ENCODE data around the gene MARCHF2. TPM values are rescaled to one million over a fixed set of nuclear protein-coding genes. Genes with fewer than 3 reads are reported as not detected.
A peak's percentile ranks its signal among the peaks of the same experiment; 100 is the strongest.

Gene MARCHF2
- total RNA-seq, 5 donors from 2014 or later (not counting 1 experiment from before 2014, with no cell fraction given) = 20.6 to 40.7 (median 35.6) TPM

DNA sequence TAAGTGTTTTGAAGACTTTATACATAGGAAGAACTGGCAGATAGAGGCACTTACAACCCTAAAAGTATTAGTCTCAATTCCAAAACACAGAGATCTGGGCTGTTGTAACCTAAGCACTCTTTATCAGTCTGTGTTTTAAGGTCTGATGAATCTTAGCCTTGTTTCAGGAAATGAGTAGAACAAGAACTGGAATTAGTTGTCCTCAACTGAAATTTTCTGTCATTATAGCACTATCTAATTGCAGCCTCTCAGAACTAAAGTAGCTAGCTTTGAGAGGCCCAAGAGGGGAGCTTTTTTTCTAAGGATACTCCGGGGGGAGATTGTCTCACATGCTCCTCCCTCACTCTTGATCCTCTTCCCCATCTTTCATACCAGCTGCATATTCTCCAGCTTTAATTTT, 44.7 kb downstream of the MARCHF2 start:
- ATAC-seq (replicated peaks in 1 of 4) (no peak), DNase-seq (no peak)
- H3K4me3 ChIP-seq (ENCODE audit: control insufficient read depth in 1 of 2, extremely low read depth in 1 of 2, low read length in 1 of 2) = no peak overlapping the region
- ChIA-PET CTCF (interaction anchor here (0.5 to 0.8 kb wide), 2 partner anchors 45 to 158 kb away, joined by 3 to 5 read pairs; partner anchors contain the start of gene MARCHF2 (in 1 of the 2)), POLR2A (no interaction called here)
- Mint-ChIP-seq H3K27ac (no peak overlapping the region), H3K36me3 (peaks cover 32% of the 10 kb centered on the region), H3K27me3 (no peaks in the 10 kb centered on the region), H3K4me1 (peaks cover 86 to 97% (median 95%) of the 10 kb centered on the region in 3 donors), H3K4me3 (no peak overlapping the region), H3K9me3 (no peaks in the 10 kb centered on the region)
- no peaks in the 10 kb centered on the region for H3K27me3 ChIP-seq (replicated peaks in 1 of 2; ENCODE audit: control insufficient read depth in 2 of 2, extremely low read depth in 1 of 2, insufficient read depth in 2 of 2, low read length in 1 of 2)
- H3K27ac ChIP-seq (ENCODE audit: low read length) = no peak overlapping the region
- no CpG with 5 or more reads among the region's 1 CpG for WGBS (ENCODE audit: insufficient coverage)
- H3K36me3 ChIP-seq (ENCODE audit: control insufficient read depth in 2 of 2, extremely low read depth in 1 of 2, insufficient read depth in 1 of 2, low read length in 1 of 2) = peaks cover 2 to 53% of the 10 kb centered on the region in 2 donors
- H3K9me3 ChIP-seq = no peaks in the 10 kb centered on the region
- H3K4me1 ChIP-seq (ENCODE audit: control insufficient read depth in 1 of 2, extremely low read depth in 1 of 2, insufficient read depth in 2 of 2, low read length in 2 of 2) = peaks cover 2 to 33% of the 10 kb centered on the region in 2 experiments

DNA sequence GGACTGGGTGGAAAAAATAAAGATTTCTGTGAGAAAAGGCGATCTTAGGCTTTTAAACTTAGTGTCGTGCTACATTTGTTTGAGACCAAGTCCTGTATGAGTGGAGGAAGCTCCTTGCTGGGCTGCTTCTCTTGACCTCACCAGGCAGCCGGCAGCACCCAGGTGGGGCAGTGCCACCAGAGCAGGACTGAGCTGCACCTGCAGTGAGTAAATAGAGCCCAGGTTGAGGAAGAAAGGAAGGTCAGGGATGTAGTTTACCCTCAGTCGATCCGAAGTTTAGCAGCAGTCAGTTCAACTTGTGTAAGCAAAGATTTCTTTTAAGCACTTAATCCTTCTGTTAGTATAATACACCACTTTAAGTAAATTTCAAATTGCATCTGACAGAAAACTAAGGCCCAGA, 45.3 kb downstream of the MARCHF2 start:
- Histone ChIP-seq H3K4me3 (ENCODE audit: control insufficient read depth in 1 of 2, extremely low read depth in 1 of 2, low read length in 1 of 2) (no peak overlapping the region), H3K4me1 (ENCODE audit: control insufficient read depth in 1 of 2, extremely low read depth in 1 of 2, insufficient read depth in 2 of 2, low read length in 2 of 2) (peaks cover 2 to 28% of the 10 kb centered on the region in 2 experiments), H3K9me3 (no peaks in the 10 kb centered on the region), H3K36me3 (ENCODE audit: control insufficient read depth in 2 of 2, extremely low read depth in 1 of 2, insufficient read depth in 1 of 2, low read length in 1 of 2) (peaks cover 6 to 55% of the 10 kb centered on the region in 2 donors), H3K27ac (ENCODE audit: low read length) (no peak overlapping the region), H3K27me3 (replicated peaks in 1 of 2; ENCODE audit: control insufficient read depth in 2 of 2, extremely low read depth in 1 of 2, insufficient read depth in 2 of 2, low read length in 1 of 2) (no peaks in the 10 kb centered on the region)
- peaks cover 83 to 95% (median 91%) of the 10 kb centered on the region in 3 donors for H3K4me1 Mint-ChIP-seq
- POLR2A ChIA-PET = no interaction called here
- DNase-seq (no peak), ATAC-seq (replicated peaks in 1 of 4) (no peak)
- peak overlapping the region in 1 of 2 donors; percentile 17 for H3K27ac Mint-ChIP-seq
- H3K9me3 Mint-ChIP-seq = no peaks in the 10 kb centered on the region
- WGBS (ENCODE audit: insufficient coverage) = 81% methylated on average over 3 of the region's 5 CpGs
- H3K27me3 Mint-ChIP-seq = no peaks in the 10 kb centered on the region
- peaks cover 36% of the 10 kb centered on the region for H3K36me3 Mint-ChIP-seq
- CTCF ChIA-PET = no interaction called here
- no peak overlapping the region for H3K4me3 Mint-ChIP-seq

DNA sequence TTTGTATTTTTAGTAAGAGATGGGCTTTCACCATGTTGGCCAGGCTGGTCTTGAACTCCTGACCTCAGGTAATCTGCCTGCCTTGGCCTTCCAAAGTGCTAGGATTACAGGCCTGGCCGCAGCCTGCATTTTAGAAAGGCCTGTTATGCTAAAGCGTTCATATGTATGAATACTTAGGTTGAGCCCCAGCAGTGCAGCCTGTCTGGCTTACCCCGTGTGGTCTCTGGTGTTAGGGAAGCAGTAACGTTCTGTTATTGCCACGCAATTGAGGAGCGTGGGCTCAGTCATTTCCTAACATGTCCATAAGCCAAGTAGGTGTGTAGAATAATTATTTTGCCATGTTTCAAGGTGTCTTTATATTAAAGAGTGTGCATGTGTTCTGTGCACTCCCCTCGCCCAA, 46.0 kb downstream of the MARCHF2 start:
- peaks cover 12 to 62% of the 10 kb centered on the region in 2 donors for H3K36me3 ChIP-seq (ENCODE audit: control insufficient read depth in 2 of 2, extremely low read depth in 1 of 2, insufficient read depth in 1 of 2, low read length in 1 of 2)
- no peaks in the 10 kb centered on the region for H3K27me3 Mint-ChIP-seq
- ATAC-seq (replicated peaks in 1 of 4) (no peak), DNase-seq (no peak)
- H3K4me3 Mint-ChIP-seq = no peak overlapping the region
- H3K27ac Mint-ChIP-seq = no peak overlapping the region
- ChIA-PET POLR2A (no interaction called here), CTCF (no interaction called here)
- no peaks in the 10 kb centered on the region for H3K9me3 Mint-ChIP-seq
- 89% methylated on average over 5 of the region's 7 CpGs for WGBS (ENCODE audit: insufficient coverage)
- H3K4me1 ChIP-seq (ENCODE audit: control insufficient read depth in 1 of 2, extremely low read depth in 1 of 2, insufficient read depth in 2 of 2, low read length in 2 of 2) = peaks cover 2 to 23% of the 10 kb centered on the region in 2 experiments
- H3K27ac ChIP-seq (ENCODE audit: low read length) = no peak overlapping the region
- no peaks in the 10 kb centered on the region for H3K27me3 ChIP-seq (replicated peaks in 1 of 2; ENCODE audit: control insufficient read depth in 2 of 2, extremely low read depth in 1 of 2, insufficient read depth in 2 of 2, low read length in 1 of 2)
- peaks cover 76 to 90% (median 86%) of the 10 kb centered on the region in 3 donors for H3K4me1 Mint-ChIP-seq
- no peaks in the 10 kb centered on the region for H3K9me3 ChIP-seq
- H3K36me3 Mint-ChIP-seq = peaks cover 41% of the 10 kb centered on the region
- no peak overlapping the region for H3K4me3 ChIP-seq (ENCODE audit: control insufficient read depth in 1 of 2, extremely low read depth in 1 of 2, low read length in 1 of 2)

DNA sequence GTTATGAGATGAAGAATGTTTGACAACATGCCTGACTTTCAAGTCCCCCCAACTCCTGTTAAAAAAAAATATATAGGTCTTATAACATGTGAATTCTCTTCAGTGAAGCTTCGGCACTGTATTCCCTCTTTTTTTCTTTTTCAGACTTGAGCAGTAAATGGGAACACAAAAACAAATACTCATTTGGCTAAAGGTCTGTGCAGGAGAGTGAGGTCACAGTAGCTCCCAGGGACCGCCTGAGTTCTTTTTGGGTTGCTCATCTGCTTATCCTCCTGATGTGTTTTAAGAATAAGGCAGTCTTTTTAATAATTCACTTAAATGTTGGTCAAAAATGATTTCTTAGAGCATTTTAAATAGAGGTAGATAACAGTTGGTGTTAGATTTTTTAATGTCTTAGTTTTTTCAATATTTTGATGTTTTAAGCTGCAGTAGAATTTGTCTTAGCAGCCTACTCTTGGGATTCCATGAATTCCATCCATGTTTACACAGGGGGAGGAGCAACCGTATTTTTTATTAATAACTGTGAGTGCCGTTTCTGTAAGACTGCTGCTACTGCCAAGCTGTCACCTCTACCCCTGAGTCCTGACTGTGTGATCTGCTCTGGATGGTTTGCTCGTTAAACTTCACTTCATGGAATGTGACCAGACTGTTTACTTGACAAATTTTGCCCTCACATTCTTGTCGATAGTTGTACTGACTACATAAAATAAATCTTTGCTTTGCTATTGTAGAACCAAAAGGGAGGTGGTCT, 46.6 kb downstream of the MARCHF2 start:
- peaks cover 14 to 68% of the 10 kb centered on the region in 2 donors for H3K36me3 ChIP-seq (ENCODE audit: control insufficient read depth in 2 of 2, extremely low read depth in 1 of 2, insufficient read depth in 1 of 2, low read length in 1 of 2)
- ATAC-seq (replicated peaks in 1 of 4) (no peak), DNase-seq (no peak)
- no peaks in the 10 kb centered on the region for H3K9me3 ChIP-seq
- Mint-ChIP-seq H3K4me1 (peaks cover 72 to 84% (median 80%) of the 10 kb centered on the region in 3 donors), H3K27me3 (no peaks in the 10 kb centered on the region), H3K4me3 (no peak overlapping the region), H3K27ac (peak overlapping the region in 1 of 2 donors; percentile 53), H3K9me3 (no peaks in the 10 kb centered on the region), H3K36me3 (peaks cover 45% of the 10 kb centered on the region)
- CTCF ChIA-PET = interaction anchor here in 1 of 2 donors (0.6 kb wide), 1 partner anchor 136 kb away, joined by 3 read pairs; no protein-coding TSS in a partner anchor
- 79% methylated on average over 2 of the region's 6 CpGs for WGBS (ENCODE audit: insufficient coverage)
- no peak overlapping the region for H3K4me3 ChIP-seq (ENCODE audit: control insufficient read depth in 1 of 2, extremely low read depth in 1 of 2, low read length in 1 of 2)
- H3K27ac ChIP-seq (ENCODE audit: low read length) = no peak overlapping the region
- peaks cover 2 to 22% of the 10 kb centered on the region in 2 experiments for H3K4me1 ChIP-seq (ENCODE audit: control insufficient read depth in 1 of 2, extremely low read depth in 1 of 2, insufficient read depth in 2 of 2, low read length in 2 of 2)
- POLR2A ChIA-PET = interaction anchor here in 1 of 2 donors (0.5 kb wide), 1 partner anchor 9 kb away, joined by 3 read pairs; no protein-coding TSS in a partner anchor
- no peaks in the 10 kb centered on the region for H3K27me3 ChIP-seq (replicated peaks in 1 of 2; ENCODE audit: control insufficient read depth in 2 of 2, extremely low read depth in 1 of 2, insufficient read depth in 2 of 2, low read length in 1 of 2)

DNA sequence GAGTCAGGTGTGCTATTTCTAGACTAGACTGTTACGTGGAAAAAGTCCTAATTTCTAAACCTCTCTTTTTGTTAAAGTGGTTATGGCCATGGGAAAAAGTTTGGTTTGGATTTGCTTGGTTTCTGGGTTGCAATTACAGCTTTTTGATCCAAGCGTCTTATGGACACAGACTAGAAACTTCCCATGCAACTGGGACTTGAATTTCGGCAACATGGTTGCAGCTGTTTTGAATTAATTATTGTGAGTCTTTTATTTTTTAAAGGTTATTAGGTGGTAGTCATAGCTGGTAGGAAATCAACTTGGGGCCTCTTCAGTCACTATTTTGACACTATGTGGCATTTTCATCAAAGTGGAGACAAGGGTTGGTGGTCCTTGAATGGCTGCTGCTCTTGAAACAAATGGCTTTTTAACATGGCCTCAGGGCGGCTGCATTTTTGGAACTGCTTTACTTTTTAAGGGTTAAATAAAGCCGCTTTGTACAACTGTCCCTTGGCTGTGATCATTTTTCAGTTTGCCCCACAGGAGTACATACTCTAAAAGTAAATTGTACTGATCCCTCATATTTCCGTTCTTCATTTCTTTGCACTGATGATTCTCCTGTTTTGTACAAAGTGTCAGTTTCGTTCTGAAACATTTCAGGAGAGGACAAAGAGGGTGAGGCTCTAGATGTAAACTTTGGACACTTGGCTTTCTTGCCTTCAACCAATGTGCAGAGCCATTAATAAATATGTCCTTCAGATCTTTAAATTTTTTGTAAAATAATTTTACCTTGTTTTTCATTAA, 47.6 kb downstream of the MARCHF2 start:
- no peak overlapping the region for H3K4me3 Mint-ChIP-seq
- H3K27me3 Mint-ChIP-seq = no peaks in the 10 kb centered on the region
- ChIA-PET CTCF (interaction anchor here in 1 of 2 donors (0.6 kb wide), 1 partner anchor 135 kb away, joined by 3 read pairs; no protein-coding TSS in a partner anchor), POLR2A (interaction anchor here in 1 of 2 donors (0.6 kb wide), 1 partner anchor 12 kb away, joined by 3 read pairs; no protein-coding TSS in a partner anchor)
- Histone ChIP-seq H3K27ac (ENCODE audit: low read length) (no peak overlapping the region), H3K4me1 (ENCODE audit: control insufficient read depth in 1 of 2, extremely low read depth in 1 of 2, insufficient read depth in 2 of 2, low read length in 2 of 2) (peaks cover 2 to 19% of the 10 kb centered on the region in 2 experiments), H3K36me3 (ENCODE audit: control insufficient read depth in 2 of 2, extremely low read depth in 1 of 2, insufficient read depth in 1 of 2, low read length in 1 of 2) (peaks cover 14 to 73% of the 10 kb centered on the region in 2 donors), H3K27me3 (replicated peaks in 1 of 2; ENCODE audit: control insufficient read depth in 2 of 2, extremely low read depth in 1 of 2, insufficient read depth in 2 of 2, low read length in 1 of 2) (no peaks in the 10 kb centered on the region), H3K9me3 (no peaks in the 10 kb centered on the region), H3K4me3 (ENCODE audit: control insufficient read depth in 1 of 2, extremely low read depth in 1 of 2, low read length in 1 of 2) (no peak overlapping the region)
- no peak for ATAC-seq (replicated peaks in 1 of 4)
- H3K4me1 Mint-ChIP-seq = peaks cover 67 to 75% (median 74%) of the 10 kb centered on the region in 3 donors
- 88% methylated on average over 4 of the region's 7 CpGs for WGBS (ENCODE audit: insufficient coverage)
- H3K36me3 Mint-ChIP-seq = peaks cover 51% of the 10 kb centered on the region
- no peak for DNase-seq
- H3K9me3 Mint-ChIP-seq = no peaks in the 10 kb centered on the region
- H3K27ac Mint-ChIP-seq = peak overlapping the region in 1 of 2 donors; percentile 64

DNA sequence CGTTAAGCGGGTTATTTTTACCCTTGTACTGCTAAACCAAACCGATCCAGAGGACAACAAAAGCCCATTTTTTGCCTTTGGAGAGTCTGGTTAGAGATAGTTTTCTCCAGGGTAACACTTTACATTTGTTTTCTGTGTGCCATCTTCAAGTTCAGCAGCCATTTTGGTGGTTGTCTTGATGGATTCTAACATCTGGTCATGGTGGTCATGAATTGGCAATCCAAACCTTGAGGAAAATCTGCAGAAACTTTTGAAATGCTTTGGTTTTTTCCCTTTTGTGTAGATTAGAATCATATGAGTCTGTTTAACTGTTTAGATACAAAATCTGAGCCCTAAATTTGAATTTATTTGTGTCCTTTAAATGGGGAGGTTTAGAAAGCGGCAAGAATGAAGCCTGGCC, 48.3 kb downstream of the MARCHF2 start:
- Histone ChIP-seq H3K4me3 (ENCODE audit: control insufficient read depth in 1 of 2, extremely low read depth in 1 of 2, low read length in 1 of 2) (no peak overlapping the region), H3K4me1 (ENCODE audit: control insufficient read depth in 1 of 2, extremely low read depth in 1 of 2, insufficient read depth in 2 of 2, low read length in 2 of 2) (peaks cover 2 to 19% of the 10 kb centered on the region in 2 experiments), H3K27me3 (replicated peaks in 1 of 2; ENCODE audit: control insufficient read depth in 2 of 2, extremely low read depth in 1 of 2, insufficient read depth in 2 of 2, low read length in 1 of 2) (no peaks in the 10 kb centered on the region), H3K36me3 (ENCODE audit: control insufficient read depth in 2 of 2, extremely low read depth in 1 of 2, insufficient read depth in 1 of 2, low read length in 1 of 2) (peaks cover 16 to 73% of the 10 kb centered on the region in 2 donors), H3K9me3 (no peaks in the 10 kb centered on the region), H3K27ac (ENCODE audit: low read length) (no peak overlapping the region)
- no peak overlapping the region for H3K27ac Mint-ChIP-seq
- peaks cover 67 to 72% (median 70%) of the 10 kb centered on the region in 3 donors for H3K4me1 Mint-ChIP-seq
- DNase-seq (no peak), ATAC-seq (replicated peaks in 1 of 4) (no peak)
- no peaks in the 10 kb centered on the region for H3K9me3 Mint-ChIP-seq
- H3K36me3 Mint-ChIP-seq = peaks cover 53% of the 10 kb centered on the region
- ChIA-PET CTCF (no interaction called here), POLR2A (interaction anchor here in 1 of 2 donors (1.3 kb wide), 1 partner anchor 9 kb away, joined by 3 read pairs; no protein-coding TSS in a partner anchor)
- H3K4me3 Mint-ChIP-seq = no peak overlapping the region
- no peaks in the 10 kb centered on the region for H3K27me3 Mint-ChIP-seq
- no CpG with 5 or more reads among the region's 4 CpGs for WGBS (ENCODE audit: insufficient coverage)
